Lung (tissue), 12 donors: ENCODE measurements around the gene EWSR1. TPM values are rescaled to one million over a fixed set of nuclear protein-coding genes. Genes with fewer than 3 reads are reported as not detected.

Experiments
- ATAC-seq: fragments of 200-7000 bp; cut with Tn5 transposase; one replicate; pipeline ENCODE4 v1.9.1; 2020; ENCODE audit warnings: moderate number of reproducible peaks; ENCODE audit not compliant: insufficient read depth, low FRiP score
- DNase-seq, 3 donors: peaks; one replicate each; pipeline ENCODE4 v3.0.0-alpha.2; 2013 to 2017
- H3K27ac ChIP-seq, 2 donors: one replicate each; pipeline ENCODE4 v1.5.1; 2013; ENCODE audit warnings: mild to moderate bottlenecking in 2 of 2, moderate library complexity in 2 of 2, control low read depth in 1 of 2, inconsistent platforms in 1 of 2, low read depth in 1 of 2, low read length in 1 of 2
- H3K27me3 ChIP-seq, 3 donors: one replicate each; pipeline ENCODE4 v1.5.1; 2013; ENCODE audit warnings: low read length in 2 of 3; ENCODE audit not compliant: control insufficient read depth in 3 of 3, insufficient read depth in 3 of 3
- H3K36me3 ChIP-seq, 4 donors: one replicate each; pipeline ENCODE4 v1.5.1; 2013; ENCODE audit warnings: low read length in 4 of 4, mild to moderate bottlenecking in 1 of 4, moderate library complexity in 1 of 4; ENCODE audit not compliant: control insufficient read depth in 4 of 4, insufficient read depth in 4 of 4
- H3K4me1 ChIP-seq, 5 donors: one replicate each; pipeline ENCODE4 v1.5.1; 2013; ENCODE audit warnings: low read length in 5 of 5, mild to moderate bottlenecking in 2 of 5, moderate library complexity in 1 of 5; ENCODE audit not compliant: control insufficient read depth in 5 of 5, insufficient read depth in 5 of 5
- H3K4me3 ChIP-seq: one replicate; pipeline ENCODE4 v1.5.1; 2013; ENCODE audit warnings: mild to moderate bottlenecking, control low read depth, moderate library complexity
- H3K9ac ChIP-seq, 2 donors: one replicate each; pipeline ENCODE4 v1.5.1; 2013; ENCODE audit warnings: low read length in 2 of 2, control low read depth in 1 of 2; ENCODE audit not compliant: insufficient read depth in 1 of 2
- H3K9me3 ChIP-seq, 4 donors: one replicate each; pipeline ENCODE4 v1.5.1; 2013; ENCODE audit warnings: low read length in 3 of 4, mild to moderate bottlenecking in 1 of 4, moderate library complexity in 1 of 4; ENCODE audit not compliant: control insufficient read depth in 4 of 4, insufficient read depth in 3 of 4
- CTCF ChIP-seq: IDR thresholded peaks from 2 replicates; pipeline ENCODE4 v1.5.1; 2012; ENCODE audit warnings: mild to moderate bottlenecking; ENCODE audit errors: control extremely low read depth, extremely low read depth
- WGBS, 2 donors: extraction: QIAGEN DNeasy Blood & Tissue Kit; methylation state at CpG; one replicate each; pipeline ENCODE4 v1.1.7; 2013; 5-methylcytosine and 5-hydroxymethylcytosine counted together
- polyA plus RNA-seq, 2 donors: library from polyadenylated mRNA; stranded (reverse); fragments of 200-250 nt; gene quantifications; one replicate each; pipeline ENCODE4 v1.2.1, GENCODE V29; 2013
- total RNA-seq, 2 donors: library from RNA; depleted of rRNA in 1 of 2; stranded (reverse); fragments of >200 nt in 1 of 2; gene quantifications; one replicate each; pipeline ENCODE4 v1.2.1, GENCODE V29; 2014 to 2021
- donor health status: control.
- donor health status: control.
- donor health status: Bipolar disorder and iron deficiency.
- donor health status: healthy.
- donor health status: DM: yes; HTN: yes; CAD: no.

Gene EWSR1
- total and polyA plus RNA-seq, 4 donors, result 115 to 215 (median 168) TPM

GRCh38 chr22:29225422-29226090 is 42.5 kb upstream of the EWSR1 start:
- peak overlapping the region in 1 of 2 donors; percentile 66 for H3K27ac ChIP-seq
- peaks cover 0 to 5% (median 0%) of the 10 kb centered on the region in 4 donors for H3K36me3 ChIP-seq
- no peaks in the 10 kb centered on the region for H3K27me3 ChIP-seq
- ATAC-seq (peak; percentile 64), DNase-seq (peak; percentile 85 to 92 (median 92))
- H3K9ac ChIP-seq, result no peak overlapping the region
- H3K9me3 ChIP-seq, result no peaks in the 10 kb centered on the region
- 39 to 44% methylated on average over 16 of the region's 16 CpGs for WGBS, 2 donors
- H3K4me3 ChIP-seq, result no peak overlapping the region
- no peak for TF ChIP-seq CTCF
- peaks cover 0 to 38% (median 15%) of the 10 kb centered on the region in 5 donors for H3K4me1 ChIP-seq

GRCh38 chr22:29226351-29226981 is 41.6 kb upstream of the EWSR1 start:
- Histone ChIP-seq H3K9me3 (no peaks in the 10 kb centered on the region), H3K9ac (no peak overlapping the region), H3K27ac (peak overlapping the region in 1 of 2 donors; percentile 63), H3K4me1 (peaks cover 0 to 35% (median 11%) of the 10 kb centered on the region in 5 donors), H3K4me3 (no peak overlapping the region), H3K27me3 (no peaks in the 10 kb centered on the region), H3K36me3 (peaks cover 0 to 5% (median 0%) of the 10 kb centered on the region in 4 donors)
- DNase-seq (peak in 1 of 3 donors; percentile 13), ATAC-seq (no peak)
- no peak for TF ChIP-seq CTCF
- WGBS, 2 donors, result 90 to 98% methylated on average over 11 of the region's 11 CpGs

GRCh38 chr22:29230972-29231875 is 36.8 kb upstream of the EWSR1 start:
- ATAC-seq, result no peak
- Histone ChIP-seq H3K4me3 (no peak overlapping the region), H3K9me3 (no peaks in the 10 kb centered on the region), H3K4me1 (peaks cover 0 to 19% (median 2%) of the 10 kb centered on the region in 5 donors), H3K36me3 (peaks cover 0 to 16% (median 8%) of the 10 kb centered on the region in 4 donors), H3K9ac (no peak overlapping the region), H3K27ac (peak overlapping the region in 1 of 2 donors; percentile 92), H3K27me3 (no peaks in the 10 kb centered on the region)
- DNase-seq, result no peak
- no peak for TF ChIP-seq CTCF
- 93 to 96% methylated on average over 19 of the region's 19 CpGs for WGBS, 2 donors
